ENCODE measurements around the gene PSD. TPM values are rescaled to one million over a fixed set of nuclear protein-coding genes. Genes with fewer than 3 reads are reported as not detected.

Gene PSD
- total and polyA plus RNA-seq, 9 of the 15 experiments (the other 6 are each of a cell fraction or from before 2014, with no cell fraction given) = 0.11 to 1.7 (median 0.54) TPM; not detected in 2

GRCh38 chr10:102422545-102423129 is 4.1 kb upstream of the PSD start (continued):
- TF ChIP-seq, protein P1, sequence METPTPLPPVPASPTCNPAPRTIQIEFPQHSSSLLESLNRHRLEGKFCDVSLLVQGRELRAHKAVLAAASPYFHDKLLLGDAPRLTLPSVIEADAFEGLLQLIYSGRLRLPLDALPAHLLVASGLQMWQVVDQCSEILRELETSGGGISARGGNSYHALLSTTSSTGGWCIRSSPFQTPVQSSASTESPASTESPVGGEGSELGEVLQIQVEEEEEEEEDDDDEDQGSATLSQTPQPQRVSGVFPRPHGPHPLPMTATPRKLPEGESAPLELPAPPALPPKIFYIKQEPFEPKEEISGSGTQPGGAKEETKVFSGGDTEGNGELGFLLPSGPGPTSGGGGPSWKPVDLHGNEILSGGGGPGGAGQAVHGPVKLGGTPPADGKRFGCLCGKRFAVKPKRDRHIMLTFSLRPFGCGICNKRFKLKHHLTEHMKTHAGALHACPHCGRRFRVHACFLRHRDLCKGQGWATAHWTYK (CRISPR knock-in tag; IDR thresholded peaks at IDR 0.05) = peak; percentile 48; the same call in 1 of the 2 replicates
- TF ChIP-seq ZNF512 (tag; IDR thresholded peaks at IDR 0.05) (no peak), POLR2H (tag; IDR thresholded peaks at IDR 0.05; ENCODE audit: low read depth) (no peak), EP400 (IDR thresholded peaks at IDR 0.05) (peak; percentile 87), ZNF644 (tag; IDR thresholded peaks at IDR 0.05; ENCODE audit: low read depth) (0 out of 2 replicates have a peak, but pooled peaks have one; percentile 52), BCL6 (CRISPR knock-in tag; IDR thresholded peaks at IDR 0.05) (no peak), MEF2D (tag; conservative IDR thresholded peaks at IDR 0.05; ENCODE audit: low read depth) (no peak), XRCC3 (IDR thresholded peaks at IDR 0.05) (no peak), TAL1 (IDR thresholded peaks at IDR 0.05) (no peak), MBD2 (IDR thresholded peaks at IDR 0.05; ENCODE audit: borderline replicate concordance, low read depth) (no peak), NFRKB (IDR thresholded peaks at IDR 0.05; ENCODE audit: low read depth) (no peak; the same call in 1 of the 2 replicates), ASH1L (IDR thresholded peaks at IDR 0.05; ENCODE audit: borderline replicate concordance, low read depth, partially characterized antibody) (no peak), ZBTB34 (CRISPR knock-in tag; IDR thresholded peaks at IDR 0.05) (no peak), MAZ (CRISPR knock-in tag; conservative IDR thresholded peaks at IDR 0.05 in 1 of 2, IDR thresholded peaks at IDR 0.05 in 1 of 2) (peak; percentile 50 to 81; a peak in 3 of 4 replicates), KDM5B (IDR thresholded peaks at IDR 0.05; ENCODE audit: insufficient replicate concordance, low read depth, low read length) (no peak), MAFK (IDR thresholded peaks at IDR 0.05; ENCODE audit: low read length) (no peak)
- TF ChIP-seq, protein P2, sequence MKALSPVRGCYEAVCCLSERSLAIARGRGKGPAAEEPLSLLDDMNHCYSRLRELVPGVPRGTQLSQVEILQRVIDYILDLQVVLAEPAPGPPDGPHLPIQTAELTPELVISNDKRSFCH (CRISPR knock-in tag; IDR thresholded peaks at IDR 0.05) = no peak
- TF ChIP-seq, protein P2 (tag; IDR thresholded peaks at IDR 0.05) = peak; percentile 25; the same call in 1 of the 2 replicates
- TF ChIP-seq, protein P3, sequence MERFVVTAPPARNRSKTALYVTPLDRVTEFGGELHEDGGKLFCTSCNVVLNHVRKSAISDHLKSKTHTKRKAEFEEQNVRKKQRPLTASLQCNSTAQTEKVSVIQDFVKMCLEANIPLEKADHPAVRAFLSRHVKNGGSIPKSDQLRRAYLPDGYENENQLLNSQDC (CRISPR knock-in tag; IDR thresholded peaks at IDR 0.05) = no peak
- TF ChIP-seq, protein P4, sequence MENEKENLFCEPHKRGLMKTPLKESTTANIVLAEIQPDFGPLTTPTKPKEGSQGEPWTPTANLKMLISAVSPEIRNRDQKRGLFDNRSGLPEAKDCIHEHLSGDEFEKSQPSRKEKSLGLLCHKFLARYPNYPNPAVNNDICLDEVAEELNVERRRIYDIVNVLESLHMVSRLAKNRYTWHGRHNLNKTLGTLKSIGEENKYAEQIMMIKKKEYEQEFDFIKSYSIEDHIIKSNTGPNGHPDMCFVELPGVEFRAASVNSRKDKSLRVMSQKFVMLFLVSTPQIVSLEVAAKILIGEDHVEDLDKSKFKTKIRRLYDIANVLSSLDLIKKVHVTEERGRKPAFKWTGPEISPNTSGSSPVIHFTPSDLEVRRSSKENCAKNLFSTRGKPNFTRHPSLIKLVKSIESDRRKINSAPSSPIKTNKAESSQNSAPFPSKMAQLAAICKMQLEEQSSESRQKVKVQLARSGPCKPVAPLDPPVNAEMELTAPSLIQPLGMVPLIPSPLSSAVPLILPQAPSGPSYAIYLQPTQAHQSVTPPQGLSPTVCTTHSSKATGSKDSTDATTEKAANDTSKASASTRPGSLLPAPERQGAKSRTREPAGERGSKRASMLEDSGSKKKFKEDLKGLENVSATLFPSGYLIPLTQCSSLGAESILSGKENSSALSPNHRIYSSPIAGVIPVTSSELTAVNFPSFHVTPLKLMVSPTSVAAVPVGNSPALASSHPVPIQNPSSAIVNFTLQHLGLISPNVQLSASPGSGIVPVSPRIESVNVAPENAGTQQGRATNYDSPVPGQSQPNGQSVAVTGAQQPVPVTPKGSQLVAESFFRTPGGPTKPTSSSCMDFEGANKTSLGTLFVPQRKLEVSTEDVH (IDR thresholded peaks at IDR 0.05; ENCODE audit: low read depth, partially characterized antibody) = no peak
